ENCODE data around the gene POU2F1.

DNA sequence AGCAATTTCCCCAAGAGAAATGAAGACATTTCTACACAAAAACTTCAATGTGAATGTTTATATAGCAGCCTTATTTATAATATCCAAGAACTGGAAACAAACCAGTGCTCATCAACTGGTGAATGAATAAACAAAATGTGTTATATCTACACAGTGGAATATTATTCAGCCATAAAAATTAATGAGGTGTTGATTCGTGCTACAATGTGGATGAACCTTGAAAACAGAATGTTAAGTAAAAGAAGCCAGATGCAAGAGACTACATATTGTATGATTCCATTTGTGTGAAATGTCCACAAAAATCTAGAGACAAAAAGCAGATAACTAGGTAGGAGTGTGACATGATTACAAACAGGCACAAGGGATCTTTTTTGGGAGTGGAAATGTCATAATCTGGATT is 187.7 kb downstream of the POU2F1 start:
- TF ChIP-seq CTCF (IDR thresholded peaks at IDR 0.05 in 4 of 5, conservative IDR thresholded peaks at IDR 0.05 in 1 of 5): no peak
- no peak for TF ChIP-seq POLR2A (IDR thresholded peaks at IDR 0.05)
